ENCODE results near the gene NAT16.
"Not testable (repeated sequence)": the region's sequence is repeated elsewhere in the genome, so short reads cannot be mapped to it uniquely, and the experiment has no call there.

The NAT16 gene

GRCh38 chr7:101125989-101126650 lies 54.0 kb downstream of the NAT16 start:
- peak; percentile 31 for DNase-seq

- no peak for DNase-seq
Observed at GRCh38 chr7:101124376-101125056, 55.6 kb downstream of the NAT16 start.

GRCh38 chr7:101123703-101124068 lies 56.4 kb downstream of the NAT16 start:
- DNase-seq = no peak

DNA sequence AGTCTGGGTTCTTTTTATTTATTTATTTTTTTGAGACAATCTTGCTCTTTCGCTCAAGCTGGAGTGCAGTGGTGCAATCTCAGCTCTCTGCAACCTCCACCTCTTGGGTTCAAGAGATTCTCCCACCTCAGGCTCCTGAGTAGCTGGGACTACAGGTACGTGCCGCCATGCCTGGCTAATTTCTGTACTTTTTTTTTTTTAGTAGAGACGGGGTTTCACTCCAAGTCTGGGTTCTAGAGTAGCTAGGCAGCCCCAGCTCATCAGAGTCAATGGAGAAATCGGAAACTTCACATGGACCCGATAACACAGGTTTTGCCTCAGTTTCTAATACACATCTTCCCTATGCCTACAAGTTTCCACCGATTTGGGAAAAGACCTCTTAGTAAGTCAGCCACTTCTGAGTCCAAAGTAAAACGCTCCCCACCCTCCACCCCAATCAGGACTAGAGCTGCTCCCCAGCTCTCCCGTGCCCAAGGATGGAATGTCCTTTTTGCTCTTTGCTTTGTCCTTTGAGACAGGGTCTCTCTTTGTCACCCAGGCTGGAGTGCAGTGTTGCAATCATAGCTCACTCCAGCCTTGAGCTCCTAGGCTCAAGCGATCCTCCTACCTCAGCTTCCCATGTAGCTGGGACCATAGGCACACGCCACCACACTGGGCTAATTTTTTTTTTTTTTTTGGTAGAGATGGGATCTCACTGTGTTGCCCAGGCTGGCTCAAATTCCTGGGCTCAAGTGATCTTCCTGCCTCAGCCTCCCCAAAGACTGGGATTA lies 57.0 kb downstream of the NAT16 start:
- no peak for DNase-seq

GRCh38 chr7:101121991-101122932 lies 57.8 kb downstream of the NAT16 start:
- no peak for DNase-seq

GRCh38 chr7:101121631-101121990 lies 58.5 kb downstream of the NAT16 start:
- DNase-seq = not testable (repeated sequence)
